ENCODE results near the gene ITGB5.

- TF ChIP-seq POLR2A (IDR thresholded peaks at IDR 0.05; ENCODE audit: low read length) = no peak
- TF ChIP-seq GATA1 (IDR thresholded peaks at IDR 0.05; ENCODE audit: low read depth, low read length) = no peak
Observed at GRCh38 chr3:124904835-124905492, 17.8 kb upstream of the ITGB5 start.
